Osteoblast (primary cell): ENCODE measurements around the gene PALLD. TPM values are rescaled to one million over a fixed set of nuclear protein-coding genes. Genes with fewer than 3 reads are reported as not detected.

ENCODE experiments used
- DNase-seq: peaks from one replicate; pipeline ENCODE4 v3.0.0; 2011; ENCODE audit warnings: low spot score, mixed read lengths; ENCODE audit not compliant: insufficient read length; ENCODE audit errors: missing footprints
- H2AFZ ChIP-seq: 2 replicates; pipeline ENCODE4 v1.6.0; 2011; ENCODE audit warnings: mild to moderate bottlenecking, low read length
- H3K27ac ChIP-seq: 2 replicates; pipeline ENCODE4 v1.5.1; 2011; ENCODE audit warnings: mild to moderate bottlenecking, low read depth, low read length, moderate library complexity
- H3K27me3 ChIP-seq: 2 replicates; pipeline ENCODE4 v1.6.0; 2012; ENCODE audit warnings: mild to moderate bottlenecking, control low read depth, inconsistent platforms, low read length, moderate library complexity; ENCODE audit not compliant: insufficient read depth
- H3K36me3 ChIP-seq: 2 replicates; pipeline ENCODE4 v1.5.1; 2011; ENCODE audit warnings: mild to moderate bottlenecking, low read length, control low read depth, moderate library complexity; ENCODE audit not compliant: insufficient read depth
- H3K4me1 ChIP-seq: 2 replicates; pipeline ENCODE4 v1.5.1; 2011; ENCODE audit warnings: mild to moderate bottlenecking, low read length, control low read depth, moderate library complexity; ENCODE audit not compliant: insufficient read depth
- H3K4me2 ChIP-seq: 2 replicates; pipeline ENCODE4 v1.6.0; 2011; ENCODE audit warnings: mild to moderate bottlenecking, low read length; ENCODE audit not compliant: insufficient read depth
- H3K4me3 ChIP-seq: fragments of 200-600 bp; sonication (generic); 3 replicates; pipeline ENCODE4 v1.5.1; 2012; ENCODE audit warnings: mild to moderate bottlenecking, low read length, inconsistent platforms; ENCODE audit not compliant: insufficient read depth
- H3K79me2 ChIP-seq: 2 replicates; pipeline ENCODE4 v1.6.0; 2012; ENCODE audit warnings: mild to moderate bottlenecking, low read length, control low read depth, inconsistent platforms; ENCODE audit not compliant: insufficient read depth
- H3K9me3 ChIP-seq: 2 replicates; pipeline ENCODE4 v1.5.1; 2011; ENCODE audit warnings: low read depth, low read length, control low read depth
- H4K20me1 ChIP-seq: 2 replicates; pipeline ENCODE4 v1.6.0; 2012; ENCODE audit warnings: mild to moderate bottlenecking, low read length, control low read depth; ENCODE audit not compliant: insufficient read depth
- total RNA-seq: library from RNA; depleted of rRNA; stranded (reverse); fragments of >200 nt; gene quantifications from 2 replicates; pipeline ENCODE4 v1.2.3, GENCODE V29; 2012
- TF ChIP-seq, protein P1 (sequence below): IDR thresholded peaks from 2 replicates; pipeline ENCODE4 v1.5.1; 2011; ENCODE audit warnings: mild to moderate bottlenecking, low read depth, low read length, moderate library complexity; ENCODE audit errors: extremely low read depth

The PALLD gene
- total RNA-seq, 1 donor, result 244 TPM

GRCh38 chr4:168891688-168892087 lies 394.8 kb downstream of the PALLD start:
- no peak for DNase-seq
- H4K20me1 ChIP-seq, result peaks cover 10% of the 10 kb centered on the region
- H3K4me2 ChIP-seq, result no peak overlapping the region
- peaks cover 89% of the 10 kb centered on the region for H3K36me3 ChIP-seq
- H3K9me3 ChIP-seq, result no peaks in the 10 kb centered on the region
- no peak overlapping the region for H2AFZ ChIP-seq
- peaks cover 43% of the 10 kb centered on the region for H3K79me2 ChIP-seq
- no peaks in the 10 kb centered on the region for H3K27me3 ChIP-seq
- H3K4me1 ChIP-seq, result peaks cover 10% of the 10 kb centered on the region
- no peak overlapping the region for H3K4me3 ChIP-seq
- TF ChIP-seq, protein P1, sequence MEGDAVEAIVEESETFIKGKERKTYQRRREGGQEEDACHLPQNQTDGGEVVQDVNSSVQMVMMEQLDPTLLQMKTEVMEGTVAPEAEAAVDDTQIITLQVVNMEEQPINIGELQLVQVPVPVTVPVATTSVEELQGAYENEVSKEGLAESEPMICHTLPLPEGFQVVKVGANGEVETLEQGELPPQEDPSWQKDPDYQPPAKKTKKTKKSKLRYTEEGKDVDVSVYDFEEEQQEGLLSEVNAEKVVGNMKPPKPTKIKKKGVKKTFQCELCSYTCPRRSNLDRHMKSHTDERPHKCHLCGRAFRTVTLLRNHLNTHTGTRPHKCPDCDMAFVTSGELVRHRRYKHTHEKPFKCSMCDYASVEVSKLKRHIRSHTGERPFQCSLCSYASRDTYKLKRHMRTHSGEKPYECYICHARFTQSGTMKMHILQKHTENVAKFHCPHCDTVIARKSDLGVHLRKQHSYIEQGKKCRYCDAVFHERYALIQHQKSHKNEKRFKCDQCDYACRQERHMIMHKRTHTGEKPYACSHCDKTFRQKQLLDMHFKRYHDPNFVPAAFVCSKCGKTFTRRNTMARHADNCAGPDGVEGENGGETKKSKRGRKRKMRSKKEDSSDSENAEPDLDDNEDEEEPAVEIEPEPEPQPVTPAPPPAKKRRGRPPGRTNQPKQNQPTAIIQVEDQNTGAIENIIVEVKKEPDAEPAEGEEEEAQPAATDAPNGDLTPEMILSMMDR, result no peak
- H3K27ac ChIP-seq, result peak overlapping the region; percentile 4

DNA sequence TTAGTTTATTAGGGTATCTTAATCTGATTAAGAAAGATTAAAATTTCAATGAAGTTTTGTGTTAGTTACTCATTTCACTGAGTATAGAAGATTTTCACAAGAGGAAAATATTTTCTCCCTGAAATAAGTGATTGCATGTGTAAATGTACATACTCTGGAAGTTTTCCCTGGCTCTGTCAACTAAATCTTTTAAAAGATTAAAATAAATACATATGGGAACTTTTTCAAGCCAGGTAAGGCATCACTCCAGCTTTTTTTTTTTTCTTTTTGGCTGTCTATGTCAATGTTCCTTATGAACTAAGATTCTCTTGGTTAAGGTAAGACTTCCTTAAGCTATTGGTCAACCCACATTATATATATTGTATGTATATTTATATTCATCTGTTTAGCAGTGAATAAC lies 395.6 kb downstream of the PALLD start:
- no peak overlapping the region for H3K4me3 ChIP-seq
- no peaks in the 10 kb centered on the region for H3K9me3 ChIP-seq
- TF ChIP-seq, protein P1, result no peak
- H3K36me3 ChIP-seq, result peaks cover 92% of the 10 kb centered on the region
- H3K27ac ChIP-seq, result no peak overlapping the region
- H3K4me1 ChIP-seq, result peaks cover 5% of the 10 kb centered on the region
- no peak overlapping the region for H3K4me2 ChIP-seq
- H4K20me1 ChIP-seq, result peaks cover 6% of the 10 kb centered on the region
- DNase-seq, result no peak
- no peaks in the 10 kb centered on the region for H3K27me3 ChIP-seq
- no peak overlapping the region for H2AFZ ChIP-seq
- H3K79me2 ChIP-seq, result peaks cover 38% of the 10 kb centered on the region

DNA sequence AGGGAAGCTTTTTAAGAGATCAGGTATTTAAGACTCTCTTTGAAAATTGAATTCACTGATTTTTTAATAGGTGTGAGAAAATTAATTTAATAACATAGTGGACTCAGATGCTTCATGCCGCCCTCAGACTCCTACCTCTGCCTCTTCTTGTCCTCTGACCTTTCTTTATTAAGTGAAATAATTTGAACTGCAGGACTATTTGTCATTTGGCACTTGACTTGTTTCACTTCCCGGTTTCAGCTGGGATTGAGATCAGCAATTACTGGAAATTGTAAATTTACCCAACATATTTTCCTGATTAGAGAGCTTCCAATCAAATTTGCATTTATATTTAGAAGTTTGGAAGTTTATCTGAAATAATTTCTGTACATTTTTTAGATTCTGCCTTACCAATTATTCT lies 396.4 kb downstream of the PALLD start:
- Histone ChIP-seq H4K20me1 (peaks cover 5% of the 10 kb centered on the region), H2AFZ (no peak overlapping the region), H3K27me3 (no peaks in the 10 kb centered on the region), H3K36me3 (peaks cover 94% of the 10 kb centered on the region), H3K27ac (peak overlapping the region; percentile 7), H3K4me1 (no peaks in the 10 kb centered on the region), H3K4me3 (no peak overlapping the region), H3K4me2 (no peak overlapping the region), H3K79me2 (peaks cover 31% of the 10 kb centered on the region), H3K9me3 (no peaks in the 10 kb centered on the region)
- DNase-seq, result no peak
- TF ChIP-seq, protein P1, result no peak

- DNase-seq, result no peak
- H3K27ac ChIP-seq, result peak overlapping the region; percentile 7
- peaks cover 27% of the 10 kb centered on the region for H3K79me2 ChIP-seq
- H2AFZ ChIP-seq, result no peak overlapping the region
- peaks cover 5% of the 10 kb centered on the region for H4K20me1 ChIP-seq
- peaks cover 94% of the 10 kb centered on the region for H3K36me3 ChIP-seq
- H3K4me3 ChIP-seq, result no peak overlapping the region
- no peaks in the 10 kb centered on the region for H3K9me3 ChIP-seq
- no peaks in the 10 kb centered on the region for H3K27me3 ChIP-seq
- H3K4me2 ChIP-seq, result no peak overlapping the region
- no peaks in the 10 kb centered on the region for H3K4me1 ChIP-seq
- TF ChIP-seq, protein P1, result no peak
Observed at GRCh38 chr4:168893807-168894206, 397.0 kb downstream of the PALLD start.
